HG02623 (cell line): ENCODE measurements around the gene MIF4GD.
"Not testable (repeated sequence)": the region's sequence is repeated elsewhere in the genome, so short reads cannot be mapped to it uniquely, and the experiment has no call there.

ENCODE experiments used
- ATAC-seq: cut with Tn5 transposase; IDR thresholded peaks from one replicate; pipeline ENCODE4 v1.9.1; 2021; ENCODE audit warnings: moderate library complexity; ENCODE audit not compliant: unreplicated experiment

Gene MIF4GD

GRCh38 chr17:75288770-75289114 lies 17.7 kb upstream of the MIF4GD start:
- ATAC-seq, result peak; percentile 8

GRCh38 chr17:75288359-75288758 lies 17.3 kb upstream of the MIF4GD start:
- ATAC-seq, result no peak

GRCh38 chr17:75287221-75287620 lies 16.2 kb upstream of the MIF4GD start:
- ATAC-seq, result no peak

- ATAC-seq, result no peak
Observed at GRCh38 chr17:75285123-75285522, 14.1 kb upstream of the MIF4GD start.

- not testable (repeated sequence) for ATAC-seq
Observed at GRCh38 chr17:75280189-75280588, 9.2 kb upstream of the MIF4GD start.

- no peak for ATAC-seq
Observed at GRCh38 chr17:75277664-75278071, 6.6 kb upstream of the MIF4GD start.

GRCh38 chr17:75273977-75274708 lies 3.1 kb upstream of the MIF4GD start:
- no peak for ATAC-seq

GRCh38 chr17:75272848-75273184 lies 1.8 kb upstream of the MIF4GD start:
- ATAC-seq, result no peak

GRCh38 chr17:75271955-75272847 lies 1.2 kb upstream of the MIF4GD start:
- ATAC-seq, result no peak

GRCh38 chr17:75271233-75271954 lies 363 bp upstream of the MIF4GD start:
- peak; percentile 59 for ATAC-seq

GRCh38 chr17:75270218-75270965 lies 639 bp downstream of the MIF4GD start:
- peak; percentile 31 for ATAC-seq

GRCh38 chr17:75269844-75270217 lies 1.2 kb downstream of the MIF4GD start:
- ATAC-seq, result no peak

GRCh38 chr17:75267411-75268232 lies 3.4 kb downstream of the MIF4GD start:
- no peak for ATAC-seq

- no peak for ATAC-seq
Observed at GRCh38 chr17:75267153-75267410, 3.9 kb downstream of the MIF4GD start.

- ATAC-seq, result no peak
Observed at GRCh38 chr17:75266316-75267152, 4.5 kb downstream of the MIF4GD start.

- ATAC-seq, result no peak
Observed at GRCh38 chr17:75265614-75266315, 5.3 kb downstream of the MIF4GD start.

GRCh38 chr17:75263055-75263454 lies 8.0 kb downstream of the MIF4GD start:
- no peak for ATAC-seq

GRCh38 chr17:75262112-75262606 lies 8.9 kb downstream of the MIF4GD start:
- ATAC-seq, result no peak
